Measurements from ENCODE around the gene GLP1R.
A peak's percentile ranks its signal among the peaks of the same experiment; 100 is the strongest.

Gene GLP1R

GRCh38 chr6:39063526-39063925 lies 14.9 kb downstream of the GLP1R start:
- no peak for ATAC-seq

DNA sequence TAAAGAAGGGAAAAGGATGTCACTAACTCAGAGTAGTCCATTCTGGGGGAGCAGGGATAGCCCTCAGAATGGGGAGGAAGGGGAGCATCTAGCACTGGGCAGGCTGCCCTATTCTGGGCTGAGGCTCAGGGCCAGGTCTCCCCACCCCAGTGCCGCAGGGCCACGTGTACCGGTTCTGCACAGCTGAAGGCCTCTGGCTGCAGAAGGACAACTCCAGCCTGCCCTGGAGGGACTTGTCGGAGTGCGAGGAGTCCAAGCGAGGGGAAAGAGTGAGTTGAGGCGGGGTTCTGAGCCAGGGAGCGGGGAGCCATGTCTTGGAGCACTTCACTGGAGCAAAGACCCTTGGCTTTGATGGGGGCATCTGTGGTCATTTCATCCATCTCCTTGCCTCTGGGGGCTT lies 17.0 kb downstream of the GLP1R start:
- no peak for ATAC-seq

GRCh38 chr6:39068391-39068790 lies 19.8 kb downstream of the GLP1R start:
- no peak for ATAC-seq

DNA sequence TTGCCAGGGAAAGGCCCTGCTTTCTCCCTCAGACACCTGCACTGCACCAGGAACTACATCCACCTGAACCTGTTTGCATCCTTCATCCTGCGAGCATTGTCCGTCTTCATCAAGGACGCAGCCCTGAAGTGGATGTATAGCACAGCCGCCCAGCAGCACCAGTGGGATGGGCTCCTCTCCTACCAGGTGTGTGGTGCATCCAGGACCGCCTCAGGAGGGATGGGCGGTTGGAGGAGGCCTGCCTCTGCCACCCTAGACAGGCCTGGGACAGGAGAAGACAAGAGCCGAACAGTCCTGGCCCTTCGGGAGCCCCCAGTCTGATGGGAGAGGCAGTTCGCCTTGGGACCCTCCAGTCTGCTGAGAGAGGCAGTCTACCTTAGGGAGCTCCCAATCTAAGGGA lies 24.2 kb downstream of the GLP1R start:
- ATAC-seq = no peak

- no peak for ATAC-seq
Measured at GRCh38 chr6:39073471-39074355, 25.1 kb downstream of the GLP1R start.

- no peak for ATAC-seq
Measured at GRCh38 chr6:39074486-39074885, 25.9 kb downstream of the GLP1R start.

GRCh38 chr6:39075010-39075686 lies 26.6 kb downstream of the GLP1R start:
- no peak for ATAC-seq

DNA sequence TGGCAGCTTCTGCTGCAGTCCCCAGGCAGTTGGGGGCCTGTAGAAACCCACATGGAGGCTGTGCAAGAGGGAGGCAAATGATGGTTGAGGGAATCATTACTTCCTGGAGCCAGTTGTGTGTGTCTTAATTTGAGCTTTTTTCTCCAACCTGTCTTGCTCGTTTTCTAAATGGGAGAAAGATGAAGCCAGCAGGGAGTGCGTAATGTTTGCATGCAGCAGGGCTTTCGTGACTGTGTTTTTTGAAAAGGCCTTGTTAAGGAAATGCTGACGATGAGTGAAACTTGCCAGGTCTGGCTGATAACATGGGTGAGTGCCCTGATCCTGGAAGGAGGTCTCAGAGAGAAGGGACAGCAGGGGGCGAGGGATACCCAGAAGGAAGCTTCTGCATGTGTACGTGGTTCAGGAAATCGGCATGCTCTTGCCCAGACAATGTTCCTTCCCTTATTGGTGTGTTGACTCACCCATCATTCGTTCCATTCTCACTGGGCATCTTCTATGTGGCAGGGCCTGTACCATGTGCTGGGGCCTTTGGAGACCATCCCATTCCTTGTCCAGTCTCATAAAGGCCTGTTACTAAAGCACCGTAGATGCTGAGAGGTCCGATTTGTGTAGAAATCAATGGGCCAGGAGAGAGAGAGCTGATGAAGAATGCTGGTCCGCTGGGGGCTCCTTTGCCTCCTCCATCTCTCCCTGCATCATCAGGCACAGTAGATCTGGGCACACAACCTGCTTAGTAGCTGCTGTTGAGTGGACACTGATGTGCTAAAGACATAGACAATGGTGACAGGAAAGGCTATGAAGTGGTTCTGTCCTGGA lies 27.4 kb downstream of the GLP1R start:
- ATAC-seq = no peak

- no peak for ATAC-seq
Measured at GRCh38 chr6:39076623-39077535, 28.3 kb downstream of the GLP1R start.

DNA sequence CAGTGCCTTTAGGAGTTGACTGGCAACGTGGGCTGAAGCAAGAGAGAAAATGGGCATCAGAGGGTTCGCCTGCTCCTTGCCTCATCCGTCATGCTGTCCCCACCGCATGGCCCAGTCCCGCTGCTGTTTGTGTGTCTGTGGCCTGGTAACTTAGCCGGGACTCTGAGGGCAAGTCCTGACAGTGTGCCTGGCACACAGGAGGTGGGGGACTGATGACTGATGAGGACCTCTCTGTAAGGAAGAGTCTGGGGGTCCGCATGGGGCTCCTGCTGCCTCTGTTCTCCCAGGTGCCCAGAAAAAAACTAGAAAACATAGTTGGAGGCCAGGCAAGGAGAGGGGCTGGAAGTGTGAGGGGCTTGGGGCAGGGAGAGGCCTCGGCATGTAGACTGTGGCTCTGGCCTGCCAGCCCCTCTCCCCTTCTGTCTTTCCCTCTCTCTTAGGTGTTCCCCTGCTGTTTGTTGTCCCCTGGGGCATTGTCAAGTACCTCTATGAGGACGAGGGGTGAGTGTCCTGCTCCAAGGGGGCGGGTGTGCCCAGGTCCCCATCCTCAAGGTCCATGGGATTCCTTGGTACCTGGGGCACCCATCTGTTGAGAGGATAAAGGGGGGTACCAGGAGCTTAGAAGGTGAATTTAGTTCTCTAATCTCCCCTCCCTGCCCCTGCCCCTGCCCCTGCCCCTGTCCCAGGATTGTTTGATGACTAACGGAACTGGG lies 29.5 kb downstream of the GLP1R start:
- ATAC-seq = no peak

GRCh38 chr6:39078695-39079094 lies 30.1 kb downstream of the GLP1R start:
- no peak for ATAC-seq

DNA sequence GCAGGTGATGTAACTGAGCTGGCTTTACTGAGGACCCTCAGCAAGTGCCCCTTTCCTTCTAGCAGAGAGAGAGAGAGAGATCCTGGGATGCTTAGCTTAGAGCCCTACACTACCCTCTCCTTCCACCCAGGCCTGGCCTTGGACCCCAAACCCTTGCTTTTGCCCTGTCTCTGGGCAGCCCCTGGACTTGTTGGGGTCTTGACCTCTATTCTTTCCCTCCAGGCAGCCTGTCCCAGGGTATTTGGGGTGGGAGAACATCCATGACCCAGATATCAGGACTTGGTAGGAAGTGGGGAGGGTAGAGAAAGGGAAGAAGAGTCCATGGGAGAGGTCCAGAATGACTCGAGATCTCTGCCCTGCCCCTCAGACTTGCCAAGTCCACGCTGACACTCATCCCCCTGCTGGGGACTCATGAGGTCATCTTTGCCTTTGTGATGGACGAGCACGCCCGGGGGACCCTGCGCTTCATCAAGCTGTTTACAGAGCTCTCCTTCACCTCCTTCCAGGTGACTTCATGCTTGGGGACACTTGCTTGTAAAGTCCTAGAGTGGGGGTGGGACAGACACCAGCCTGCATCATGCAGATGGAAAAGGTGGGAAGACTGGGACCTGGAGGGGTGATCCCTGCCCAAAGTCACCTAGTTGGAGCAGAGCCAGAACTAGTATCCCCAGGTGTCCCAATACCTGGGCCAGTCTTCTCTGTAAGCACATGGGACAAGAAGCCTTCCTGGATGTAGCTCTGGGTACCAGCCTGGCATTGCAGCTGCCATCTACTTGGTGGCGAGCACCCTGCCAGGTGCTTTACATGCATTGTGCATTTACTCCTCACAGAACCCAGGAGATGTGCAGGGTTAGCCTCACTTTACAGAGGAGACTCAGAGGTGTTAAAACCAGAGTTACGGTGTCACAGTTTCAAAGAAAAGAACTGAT lies 30.9 kb downstream of the GLP1R start:
- ATAC-seq = no peak

DNA sequence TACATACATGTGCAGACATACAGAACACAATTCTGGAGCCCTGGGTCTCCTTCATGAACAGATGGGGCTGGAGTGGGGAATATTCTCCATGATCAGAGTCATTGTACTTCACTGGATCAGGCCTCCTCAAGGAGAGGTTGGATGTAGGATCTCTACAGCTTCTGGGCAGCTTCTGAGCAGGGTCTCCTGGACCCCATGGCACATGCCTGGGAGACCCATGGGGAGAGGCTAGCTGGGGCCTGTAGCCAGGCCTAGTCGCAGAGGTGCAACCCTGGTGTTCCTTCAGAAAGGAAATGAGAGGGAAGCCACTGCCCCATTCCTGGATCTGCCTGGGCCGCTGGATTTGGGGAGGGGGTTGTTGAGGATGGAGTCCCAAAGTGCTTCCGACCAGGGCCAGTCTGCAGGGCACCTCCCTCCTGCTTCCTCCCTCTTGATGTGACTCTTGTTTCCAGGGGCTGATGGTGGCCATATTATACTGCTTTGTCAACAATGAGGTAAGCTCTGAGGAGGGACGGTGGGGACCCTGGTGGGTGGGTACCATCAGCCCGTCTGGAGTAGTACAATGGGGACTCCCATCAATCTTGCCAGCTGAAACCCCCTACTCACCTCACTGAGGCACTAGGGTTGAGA lies 31.8 kb downstream of the GLP1R start:
- no peak for ATAC-seq

GRCh38 chr6:39082310-39082709 lies 33.7 kb downstream of the GLP1R start:
- ATAC-seq = no peak

- ATAC-seq = no peak
Measured at GRCh38 chr6:39083231-39083634, 34.7 kb downstream of the GLP1R start.

GRCh38 chr6:39084506-39084905 lies 35.9 kb downstream of the GLP1R start:
- ATAC-seq = no peak

DNA sequence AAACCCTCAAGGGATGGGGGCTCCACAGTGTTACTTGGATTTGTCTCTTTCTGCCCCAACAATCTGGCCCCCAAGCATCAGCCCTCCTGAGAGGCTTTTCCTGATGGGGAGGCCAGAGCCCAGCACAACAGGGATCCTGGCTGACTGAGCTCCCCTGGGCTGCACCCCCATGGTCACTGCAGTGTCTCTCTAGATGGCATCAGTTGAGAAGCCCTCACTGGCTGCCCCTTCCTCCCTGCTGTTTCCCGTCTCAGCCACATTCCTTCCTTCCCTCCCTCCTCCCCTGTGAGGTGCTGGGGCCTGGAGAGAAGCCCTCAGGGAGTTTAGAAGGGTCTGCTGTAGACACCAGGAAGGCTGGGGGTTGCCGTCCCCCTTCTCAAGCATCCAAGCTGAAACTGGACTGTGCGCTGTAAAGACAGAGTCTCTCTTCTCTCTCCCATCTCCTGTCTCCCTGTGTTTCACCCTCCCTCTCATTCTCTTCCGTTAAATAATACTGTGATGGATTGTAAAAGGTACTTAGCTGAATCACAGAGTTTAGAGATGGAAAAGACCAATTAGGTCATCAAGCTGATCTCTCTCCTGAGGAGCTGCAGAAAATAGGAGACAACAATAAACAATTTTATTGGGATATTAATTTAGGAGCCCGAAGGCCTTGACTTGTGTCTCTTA lies 36.7 kb downstream of the GLP1R start:
- ATAC-seq = no peak

DNA sequence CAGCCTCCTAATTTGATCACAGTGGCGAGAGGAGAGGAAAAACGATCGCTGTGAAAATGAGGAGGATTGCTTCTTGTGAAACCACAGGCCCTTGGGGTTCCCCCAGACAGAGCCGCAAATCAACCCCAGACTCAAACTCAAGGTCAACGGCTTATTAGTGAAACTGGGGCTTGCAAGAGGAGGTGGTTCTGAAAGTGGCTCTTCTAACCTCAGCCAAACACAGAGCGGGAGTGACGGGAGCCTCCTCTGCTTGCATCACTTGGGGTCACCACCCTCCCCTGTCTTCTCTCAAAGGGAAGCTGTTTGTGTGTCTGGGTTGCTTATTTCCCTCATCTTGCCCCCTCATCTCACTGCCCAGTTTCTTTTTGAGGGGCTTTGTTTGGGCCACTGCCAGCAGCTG lies 37.7 kb downstream of the GLP1R start:
- ATAC-seq = peak in 1 of 2 donors; percentile 67

- ATAC-seq = no peak
Measured at GRCh38 chr6:39086711-39087110, 38.1 kb downstream of the GLP1R start.
